ENCODE results near the gene DCTN1.

DCTN1 gene

DNA sequence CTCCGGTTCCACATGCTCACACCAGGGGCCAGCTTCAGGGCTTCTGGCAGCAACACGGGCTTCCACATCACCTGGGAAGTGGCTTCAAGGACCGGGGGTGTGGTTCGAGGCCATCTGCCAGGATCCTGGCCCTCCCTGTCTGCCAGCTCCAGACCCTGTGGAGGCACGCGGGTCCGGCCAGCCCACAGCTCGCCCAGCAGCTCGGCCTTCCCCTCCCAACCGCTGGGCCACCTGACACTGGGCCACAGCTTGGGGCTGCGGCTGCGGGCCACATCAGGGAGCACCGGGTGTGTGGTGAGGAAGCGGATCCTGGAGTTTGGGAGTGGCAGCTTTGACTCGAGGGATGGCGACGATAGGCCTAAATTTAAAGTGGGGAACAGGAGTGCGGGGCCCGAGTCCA is 34.3 kb upstream of the DCTN1 start:
- DNase-seq (ENCODE audit: low read depth, low spot score), result no peak

DNA sequence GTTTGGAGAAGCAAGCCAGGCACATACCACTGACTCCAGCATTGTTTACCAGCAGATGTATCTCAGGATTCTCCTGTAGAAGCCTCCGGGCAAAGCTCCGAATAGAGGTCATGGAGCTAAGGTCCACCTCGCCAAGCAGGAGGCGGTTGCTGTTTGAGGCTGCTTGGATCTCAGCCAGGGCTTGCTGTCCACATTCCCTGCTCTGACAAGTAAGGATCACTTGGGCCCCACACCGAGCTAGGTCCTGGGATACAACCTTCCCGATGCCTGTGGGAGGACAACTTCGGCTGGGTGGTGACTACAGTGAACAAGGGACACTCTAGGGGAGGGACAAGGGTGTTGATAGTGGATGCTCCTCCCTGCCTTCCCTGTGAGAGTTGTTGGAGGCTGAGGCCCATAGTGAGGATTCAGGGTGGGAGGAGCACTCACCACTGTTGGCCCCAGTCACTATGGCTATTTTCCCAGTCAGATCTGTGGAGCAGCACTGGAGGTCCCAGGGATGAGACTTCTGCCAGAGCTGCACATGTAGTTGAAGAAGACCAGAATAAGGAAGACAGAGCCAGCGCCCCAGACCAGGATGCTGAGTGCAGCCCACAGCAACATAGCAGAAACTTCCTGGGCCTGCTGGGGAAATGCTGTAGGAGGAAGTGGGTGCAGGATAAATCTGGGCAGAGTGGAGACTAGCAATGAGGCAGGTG is 33.0 kb upstream of the DCTN1 start:
- DNase-seq (ENCODE audit: low read depth, low spot score), result no peak

DNA sequence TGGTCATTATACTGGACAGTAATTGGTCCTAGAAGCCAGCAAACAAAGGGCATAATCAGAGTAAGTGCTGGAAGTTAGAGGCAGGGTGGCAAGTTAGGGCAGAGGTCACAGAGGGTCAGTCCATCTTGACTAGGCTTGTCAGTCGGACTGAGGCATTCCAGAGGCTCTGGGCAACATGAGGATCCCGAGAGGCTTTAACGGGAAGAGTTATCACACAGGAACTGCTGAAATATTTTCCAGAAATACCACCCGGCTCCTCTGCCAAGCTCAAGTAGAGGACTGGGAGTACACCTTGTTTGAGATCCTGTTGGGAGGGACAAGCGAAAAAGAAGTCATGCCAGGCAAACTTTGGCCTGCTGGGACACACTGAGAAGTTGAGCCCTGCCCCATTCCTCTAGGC is 27.6 kb upstream of the DCTN1 start:
- no peak for DNase-seq (ENCODE audit: low read depth, low spot score)

DNA sequence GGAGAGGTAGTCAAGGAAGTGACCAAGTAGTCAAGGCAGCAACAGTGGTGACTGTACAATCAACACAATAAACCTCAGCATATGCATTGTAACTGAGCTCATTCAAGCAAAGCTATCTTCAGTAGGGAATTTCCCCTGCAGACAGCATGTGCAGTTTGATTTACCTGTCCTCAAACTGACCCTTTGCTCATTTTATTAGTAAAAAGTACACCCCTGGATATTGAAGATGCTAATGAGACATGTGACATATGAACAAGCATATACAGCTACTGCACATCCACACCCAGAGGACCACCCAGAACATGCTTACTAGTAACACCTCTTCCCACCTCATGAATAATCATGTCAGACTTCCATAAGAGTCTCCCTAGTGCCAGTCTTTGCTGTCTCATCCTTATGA is 25.9 kb upstream of the DCTN1 start:
- DNase-seq (ENCODE audit: low read depth, low spot score), result no peak

DNA sequence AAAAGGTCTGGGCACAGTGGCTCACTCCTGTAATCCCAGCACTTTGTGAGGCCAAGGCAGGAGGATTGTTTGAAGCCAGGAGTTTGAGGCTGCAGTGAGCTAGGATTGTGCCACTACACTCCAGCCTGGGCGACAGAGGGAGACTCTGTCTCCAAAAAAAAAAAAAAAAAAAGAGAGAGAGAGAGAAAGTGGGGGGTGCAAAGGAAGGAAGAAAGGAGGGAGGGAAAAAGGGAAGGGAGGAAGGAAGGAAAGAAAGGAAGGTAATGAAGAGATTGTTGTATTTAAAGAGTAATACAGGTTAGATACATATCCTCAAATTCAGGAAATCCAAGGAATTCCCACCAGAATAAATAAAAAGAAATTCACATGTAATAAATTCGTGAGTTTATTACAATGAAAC is 21.8 kb upstream of the DCTN1 start:
- DNase-seq (ENCODE audit: low read depth, low spot score), result no peak

DNA sequence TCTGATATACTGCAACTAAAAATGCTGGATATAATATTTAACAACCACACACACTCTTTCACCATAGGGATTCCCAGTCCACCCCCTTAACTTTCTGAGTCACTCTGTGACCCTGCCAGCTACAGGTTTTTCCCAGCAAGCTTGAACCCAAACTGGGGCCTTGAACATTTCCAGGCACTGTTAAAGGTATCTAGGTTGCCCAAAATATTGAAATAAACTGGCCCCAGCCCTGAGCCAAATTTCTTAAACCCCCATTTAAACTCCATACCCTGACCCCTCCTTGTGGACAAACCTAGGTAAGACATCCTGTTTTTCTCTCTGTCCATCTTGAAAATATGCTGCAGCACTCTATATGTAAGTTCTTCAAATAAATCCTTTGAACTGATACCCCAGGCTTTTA is 19.7 kb upstream of the DCTN1 start:
- DNase-seq (ENCODE audit: low read depth, low spot score), result no peak

DNA sequence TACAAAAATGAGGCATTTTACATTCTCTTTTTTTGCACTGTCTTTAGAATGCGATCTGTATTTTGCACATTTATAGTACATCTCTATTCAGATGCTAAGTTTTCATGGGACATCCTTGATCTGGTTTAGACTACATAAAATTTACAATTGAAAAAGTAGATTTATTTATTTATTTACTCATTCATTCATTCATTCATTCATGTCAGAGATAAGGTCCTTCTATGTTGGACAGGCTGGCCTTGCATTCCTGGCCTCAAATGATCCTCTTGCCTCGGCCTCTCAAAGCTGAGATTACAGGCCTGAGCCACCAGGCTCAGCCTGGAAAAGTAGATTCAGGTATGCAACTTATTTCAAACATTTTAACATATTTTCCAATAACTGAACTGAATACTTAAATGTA is 16.0 kb upstream of the DCTN1 start:
- DNase-seq (ENCODE audit: low read depth, low spot score), result no peak

DNA sequence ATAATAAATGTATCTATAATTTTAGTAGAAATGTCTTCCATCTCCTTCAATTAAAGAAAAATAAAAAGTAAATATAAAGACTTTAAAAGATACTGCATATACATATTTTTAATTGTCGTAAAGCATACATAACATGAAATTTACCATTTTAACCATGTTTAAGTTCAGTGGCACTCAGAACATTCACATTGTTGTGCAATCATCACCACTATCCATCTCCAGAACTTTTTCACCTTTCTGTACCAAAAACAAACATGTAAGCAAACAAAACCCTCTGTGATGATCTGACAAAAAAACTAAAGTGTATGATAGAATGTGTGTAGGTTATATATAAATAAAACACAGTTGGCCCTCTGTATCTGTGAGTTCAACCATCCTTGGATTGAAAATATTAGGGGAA is 13.4 kb upstream of the DCTN1 start:
- no peak for DNase-seq (ENCODE audit: low read depth, low spot score)

DNA sequence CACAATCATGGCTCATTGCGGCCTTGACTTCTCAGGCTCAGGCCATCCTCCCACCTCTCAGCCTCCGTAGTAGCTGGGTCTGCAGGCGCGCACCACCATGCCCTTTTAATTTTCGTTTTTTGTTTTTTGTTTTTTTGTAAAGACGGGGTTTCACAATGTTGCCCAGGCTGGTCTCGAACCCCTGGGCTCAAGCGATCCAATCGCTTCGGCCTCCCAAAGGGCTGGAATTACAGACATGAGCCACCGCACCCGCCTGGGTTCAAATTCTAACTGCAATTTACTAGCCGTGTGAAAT is 12.3 kb upstream of the DCTN1 start:
- no peak for DNase-seq (ENCODE audit: low read depth, low spot score)

DNA sequence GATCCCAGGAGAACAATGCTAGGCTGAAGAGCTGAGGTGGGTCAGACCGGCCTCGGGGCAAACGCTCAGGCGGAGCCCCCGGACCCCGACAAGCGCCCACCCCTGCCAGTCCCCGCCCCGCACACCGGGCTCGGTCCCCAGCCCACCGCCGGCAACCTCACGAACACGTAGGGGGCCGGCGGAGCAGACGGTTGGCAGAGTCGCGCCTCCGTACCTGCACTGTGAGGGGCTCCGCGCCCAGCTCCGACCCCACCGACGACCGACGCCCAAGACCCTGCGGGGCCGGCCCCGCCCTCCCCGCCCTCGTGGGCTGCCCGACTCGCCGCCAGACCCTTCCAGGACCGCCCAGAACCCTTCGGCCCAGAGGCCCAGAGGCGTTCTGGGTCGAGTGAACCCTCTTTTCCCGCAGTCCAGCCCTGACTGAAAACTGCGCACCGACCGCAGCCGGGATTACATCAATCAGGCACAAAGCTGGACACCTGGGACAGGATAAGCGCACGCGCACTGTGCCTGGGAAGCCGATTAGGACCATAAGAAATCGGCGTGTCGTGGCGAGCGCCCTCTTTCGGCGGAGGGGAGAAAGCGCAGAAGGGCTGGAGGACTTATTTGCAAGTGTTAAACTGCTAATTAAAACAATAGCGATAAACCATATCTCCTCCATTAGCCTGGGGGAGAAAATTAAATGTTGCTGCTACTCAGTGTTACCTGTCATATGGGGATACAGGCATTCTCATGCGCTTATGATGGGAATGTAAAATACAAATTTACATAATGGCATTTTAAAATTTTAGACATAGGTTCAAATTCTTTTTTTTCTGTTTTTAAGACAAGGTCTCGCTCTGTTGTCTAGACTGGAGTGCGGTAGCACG is 11.7 kb upstream of the DCTN1 start:
- peak; percentile 77 for DNase-seq (ENCODE audit: low read depth, low spot score)

DNA sequence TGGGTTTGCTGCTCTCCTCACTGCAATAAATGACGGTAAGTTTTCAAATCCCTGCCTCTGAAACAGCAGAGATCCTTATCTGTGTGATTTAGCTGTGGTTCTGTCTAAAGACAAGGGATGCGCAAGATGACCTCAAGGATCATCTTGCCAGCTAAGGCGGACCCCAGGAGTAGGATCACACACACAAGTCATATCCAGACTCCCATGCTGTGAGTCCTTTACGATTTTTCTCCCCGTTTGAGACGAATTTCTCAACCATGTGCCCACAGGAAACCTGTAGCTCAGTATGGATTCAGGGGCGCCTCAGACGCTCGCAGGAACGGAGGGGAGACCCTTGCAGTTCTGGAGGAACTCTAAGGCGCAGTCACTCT is 11.1 kb upstream of the DCTN1 start:
- no peak for DNase-seq (ENCODE audit: low read depth, low spot score)

DNA sequence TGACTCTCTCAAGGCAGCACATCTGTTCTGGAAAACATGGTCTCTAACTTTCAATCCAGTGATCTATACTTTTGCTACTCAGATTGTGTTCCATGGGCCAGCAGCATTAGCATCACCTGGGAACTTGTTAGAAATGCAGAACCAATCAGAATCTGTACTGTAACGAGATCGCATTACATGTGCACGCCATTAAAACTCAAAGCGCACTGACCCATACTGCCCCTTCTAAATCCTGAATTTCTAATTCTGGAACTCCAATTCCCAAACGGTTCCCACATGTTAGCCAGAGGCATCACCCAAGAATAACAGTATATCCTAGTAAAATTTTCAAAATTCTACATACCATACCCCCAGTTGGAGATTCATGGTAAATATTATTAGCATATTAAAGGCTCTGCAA is 10.5 kb upstream of the DCTN1 start:
- no peak for DNase-seq (ENCODE audit: low read depth, low spot score)

DNA sequence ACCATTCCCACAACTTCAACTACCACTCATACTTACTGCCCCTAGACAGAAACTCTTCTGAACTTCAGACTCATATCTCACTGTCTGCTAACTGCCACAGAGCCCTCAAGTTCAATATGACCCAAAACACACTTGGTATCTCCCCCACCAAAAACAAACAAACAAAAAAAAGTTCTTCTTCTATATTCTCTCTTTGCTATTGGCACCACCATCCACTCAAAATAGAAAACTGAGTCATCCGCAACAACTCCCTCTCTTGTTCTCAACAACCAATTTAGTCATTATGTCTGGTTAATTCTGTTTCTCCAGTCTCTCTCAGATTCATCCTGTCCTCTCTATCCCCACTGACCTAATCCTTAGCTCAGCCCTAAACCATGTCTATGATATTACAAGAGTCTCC is 7.2 kb upstream of the DCTN1 start:
- no peak for DNase-seq (ENCODE audit: low read depth, low spot score)

DNA sequence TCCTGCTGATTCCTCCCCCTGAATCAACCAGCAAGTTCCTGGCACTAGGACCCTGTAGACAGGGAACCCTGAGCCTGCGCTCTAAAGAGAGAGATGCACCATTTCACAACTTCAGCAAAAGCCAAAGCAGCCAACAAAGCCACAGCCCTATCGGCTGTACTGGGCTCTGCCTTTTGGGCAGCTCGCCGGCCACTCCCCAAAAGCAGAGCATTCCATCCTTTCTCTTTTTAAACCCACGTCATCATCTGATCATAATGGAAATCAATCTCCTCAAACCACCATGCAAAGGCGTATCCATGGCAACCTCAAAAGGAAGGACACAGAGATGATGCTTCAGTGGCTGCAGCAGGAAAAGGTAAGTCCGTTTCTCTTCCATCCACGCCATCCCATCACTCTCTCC is 5.3 kb upstream of the DCTN1 start:
- no peak for DNase-seq (ENCODE audit: low read depth, low spot score)

DNA sequence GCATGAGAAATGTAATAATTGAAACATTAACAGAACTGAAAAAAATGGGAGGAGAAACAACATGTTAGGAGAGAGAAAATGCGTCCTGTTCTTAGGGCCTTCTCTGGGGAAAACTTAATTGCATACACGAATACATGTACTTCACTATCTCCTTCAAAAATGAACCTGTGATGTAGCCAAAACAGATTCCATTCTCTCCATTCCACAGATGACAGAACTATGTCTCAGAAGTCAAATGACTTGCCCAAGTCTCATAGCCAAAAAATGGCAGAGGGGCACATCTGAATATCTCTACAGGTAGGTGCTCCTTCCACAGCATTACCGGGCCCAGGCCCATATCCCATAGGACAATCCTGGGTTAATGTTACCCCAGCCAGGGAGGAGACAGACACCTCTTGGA is 3.9 kb upstream of the DCTN1 start:
- DNase-seq (ENCODE audit: low read depth, low spot score), result no peak

DNA sequence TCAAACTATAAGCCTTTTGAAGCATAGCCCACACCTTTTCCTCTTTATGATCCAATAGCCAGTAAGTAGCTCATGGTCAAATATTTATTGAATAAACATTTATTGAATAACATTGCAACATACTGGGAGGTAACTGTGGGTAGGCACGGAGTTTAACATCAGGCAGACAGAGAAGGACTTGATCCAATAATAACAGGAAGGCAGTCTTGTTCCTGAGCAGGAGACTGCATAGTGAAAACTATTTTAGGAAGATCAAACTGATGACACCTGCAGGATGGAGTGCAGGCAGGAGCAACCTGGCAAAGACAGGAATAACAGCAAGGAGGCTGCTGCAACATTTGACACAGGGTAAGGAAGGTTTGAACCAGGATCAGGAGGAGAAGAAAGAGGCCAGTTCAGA is 3.1 kb upstream of the DCTN1 start:
- peak; percentile 60 for DNase-seq (ENCODE audit: low read depth, low spot score)

DNA sequence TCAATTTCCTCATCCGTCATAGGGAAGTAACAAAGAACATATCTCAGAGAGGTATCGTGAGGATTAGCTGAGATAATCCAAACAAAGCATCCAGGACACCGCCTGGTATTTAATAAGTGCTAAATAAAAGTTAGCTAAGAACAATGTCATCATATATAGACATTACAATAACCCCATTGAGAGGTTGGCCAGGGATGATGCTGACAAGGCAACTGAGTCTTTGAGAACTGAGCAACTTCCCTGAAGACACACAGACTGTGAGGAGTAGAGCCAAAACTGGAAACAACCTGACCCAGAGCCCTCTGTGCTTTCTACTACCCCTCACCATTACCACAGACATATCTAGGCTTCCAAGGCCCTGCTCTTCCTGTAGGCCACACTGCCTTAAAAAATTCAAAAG is 1.6 kb upstream of the DCTN1 start:
- DNase-seq (ENCODE audit: low read depth, low spot score), result no peak

DNA sequence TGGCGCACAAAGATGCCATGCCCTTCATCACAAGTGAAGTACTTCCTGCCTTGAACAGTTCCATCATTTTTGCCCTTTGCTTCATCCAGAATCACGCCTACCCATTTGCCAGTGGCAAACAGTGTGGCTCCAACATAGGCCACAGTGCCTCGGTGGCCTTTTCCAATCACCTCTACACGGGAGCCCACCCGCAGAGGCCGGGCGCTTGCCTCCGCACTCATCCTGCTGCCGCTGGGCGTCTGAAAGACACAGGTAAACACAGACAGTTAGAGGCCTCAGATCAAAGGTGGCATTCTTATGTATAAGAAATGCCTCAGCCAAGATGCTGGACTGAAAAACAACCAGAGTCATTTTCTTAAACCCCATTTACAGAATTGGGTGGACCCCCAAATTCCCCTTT is 2.1 kb downstream of the DCTN1 start:
- no peak for DNase-seq (ENCODE audit: low read depth, low spot score)

DNA sequence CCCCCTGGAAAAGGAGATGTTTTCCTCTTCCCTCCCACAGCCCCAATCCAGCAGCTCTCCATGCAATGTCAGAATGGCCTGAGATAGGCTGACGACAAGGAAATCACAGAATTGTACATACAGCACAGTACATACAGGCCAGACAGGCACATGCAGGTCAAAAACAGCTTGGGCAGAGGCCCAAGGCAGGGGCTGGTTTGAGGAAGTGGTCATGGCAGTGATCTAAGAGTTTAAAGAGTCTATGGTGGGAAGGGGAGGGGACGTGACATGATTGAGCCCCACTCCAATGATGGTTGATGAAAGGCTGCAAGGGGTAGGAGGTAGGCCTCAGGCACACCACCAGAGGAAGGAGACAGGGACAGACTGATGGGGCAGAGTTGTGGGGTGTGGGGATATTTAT is 4.3 kb downstream of the DCTN1 start:
- DNase-seq (ENCODE audit: low read depth, low spot score), result no peak

DNA sequence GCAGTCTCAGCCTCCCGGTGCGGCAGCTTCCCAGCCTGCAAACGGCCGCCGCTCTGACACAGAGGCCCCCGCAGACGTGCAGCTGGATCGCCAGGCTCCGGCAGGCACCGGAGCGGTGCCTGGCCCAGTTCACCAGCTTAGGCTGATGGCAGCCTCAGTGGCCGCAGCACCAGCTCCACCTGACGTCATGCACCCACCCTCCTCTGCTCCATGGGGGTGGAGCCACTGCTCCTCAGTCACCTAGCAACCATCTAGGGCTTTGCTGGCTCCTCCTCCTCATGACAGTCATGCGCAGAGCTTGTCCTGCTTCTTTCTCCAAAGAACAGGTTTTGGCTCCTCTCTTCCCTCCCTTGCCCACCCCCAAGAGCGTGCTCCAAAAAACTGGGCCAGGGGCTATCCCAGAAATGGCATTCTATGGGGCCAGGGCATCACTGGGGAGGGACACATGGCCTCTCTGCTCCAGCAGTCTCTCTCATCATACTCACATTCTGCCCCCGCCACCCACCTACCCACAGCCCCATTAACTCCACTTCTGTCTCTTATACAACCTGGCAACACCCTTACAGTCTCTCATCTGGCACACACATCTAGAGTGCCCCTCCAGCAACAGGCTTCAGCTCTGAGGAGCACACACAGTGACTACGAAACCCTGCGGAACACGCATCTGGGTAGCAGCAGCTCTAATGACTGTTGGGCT is 5.5 kb downstream of the DCTN1 start:
- DNase-seq (ENCODE audit: low read depth, low spot score), result no peak

DNA sequence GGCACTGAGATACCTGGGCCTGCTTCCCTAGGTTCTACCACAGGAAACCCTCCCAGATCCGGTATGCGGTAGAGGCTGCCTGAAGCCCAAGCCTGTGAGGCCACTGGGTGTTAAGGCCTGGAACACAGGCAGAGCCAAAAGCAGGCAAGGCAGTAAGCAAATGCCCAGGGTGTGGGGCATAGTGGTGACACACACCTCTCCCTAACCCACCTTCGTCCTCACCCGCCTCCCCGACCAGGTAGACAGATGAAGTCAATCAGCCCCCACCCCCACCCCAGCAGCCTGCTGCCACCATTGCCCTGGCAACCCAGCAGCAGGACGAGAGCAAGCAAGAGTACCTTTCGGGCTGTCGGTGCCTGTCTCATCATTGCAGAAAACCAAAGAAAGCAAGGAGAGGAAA is 6.1 kb downstream of the DCTN1 start:
- no peak for DNase-seq (ENCODE audit: low read depth, low spot score)

DNA sequence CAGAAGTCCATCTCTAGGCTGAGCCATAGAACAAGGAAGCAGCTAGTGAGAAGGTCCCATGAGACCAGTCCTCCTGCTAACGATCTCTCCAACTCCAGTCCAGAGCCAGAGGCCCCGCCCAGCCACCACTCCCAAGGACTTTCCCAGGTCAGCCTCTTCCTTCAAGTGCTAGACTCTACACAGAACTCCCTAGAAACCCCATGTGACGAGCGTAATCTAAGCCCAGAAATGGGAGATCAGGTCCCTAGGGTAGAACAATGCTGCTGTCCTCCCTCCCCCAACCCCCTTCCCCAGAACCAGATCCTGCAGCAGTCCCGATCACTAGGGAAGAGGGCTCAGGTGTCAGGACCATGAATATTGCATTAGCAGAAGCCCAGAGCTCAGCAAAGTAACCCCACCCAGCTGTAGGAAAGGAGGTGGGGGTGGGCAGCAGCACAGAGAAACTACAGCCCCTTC is 6.9 kb downstream of the DCTN1 start:
- DNase-seq (ENCODE audit: low read depth, low spot score), result no peak

DNA sequence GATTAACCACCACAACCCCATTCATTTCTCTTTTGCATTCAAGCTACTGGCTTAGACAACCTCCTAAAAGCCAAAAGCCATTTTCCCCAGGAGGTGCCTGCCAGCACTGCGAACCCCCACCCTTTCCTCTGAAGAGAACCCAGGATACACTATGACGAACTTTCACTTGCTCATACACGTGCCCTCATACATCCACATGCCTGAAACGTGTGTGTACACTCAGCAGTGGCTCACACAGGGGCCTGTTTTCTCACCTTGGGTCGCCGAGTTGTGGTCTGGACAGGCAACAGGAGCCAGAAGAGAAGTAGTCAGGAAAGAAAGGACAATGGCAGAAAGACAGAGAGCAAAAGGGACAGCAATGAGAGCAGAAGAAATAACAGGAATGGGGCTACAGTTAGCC is 7.4 kb downstream of the DCTN1 start:
- no peak for DNase-seq (ENCODE audit: low read depth, low spot score)
